SKM-1 (cell line): ENCODE measurements around the gene MTURN.
"Not testable (repeated sequence)": the region's sequence is repeated elsewhere in the genome, so short reads cannot be mapped to it uniquely, and the experiment has no call there.

Source experiments
- DNase-seq: peaks from one replicate; lab custom pipeline; 2025; ENCODE audit not compliant: unreplicated experiment; lab: John Stamatoyannopoulos, UW

The MTURN gene

GRCh38 chr7:30134611-30135300 is at the start of gene MTURN:
TSS of gene MTURN (plus strand) at chr7:30134986. CDS start at chr7:30135137, 151 bp downstream.
- peak; percentile 57 for DNase-seq

- DNase-seq = no peak
Observed at GRCh38 chr7:30086529-30086928, 48.3 kb upstream of the MTURN start.

- no peak for DNase-seq
Observed at GRCh38 chr7:30087371-30087770, 47.4 kb upstream of the MTURN start.

GRCh38 chr7:30088362-30088761 is 46.4 kb upstream of the MTURN start:
- DNase-seq = no peak

GRCh38 chr7:30090111-30090510 is 44.7 kb upstream of the MTURN start:
- DNase-seq = no peak

GRCh38 chr7:30091491-30091912 is 43.3 kb upstream of the MTURN start:
- DNase-seq = no peak

DNA sequence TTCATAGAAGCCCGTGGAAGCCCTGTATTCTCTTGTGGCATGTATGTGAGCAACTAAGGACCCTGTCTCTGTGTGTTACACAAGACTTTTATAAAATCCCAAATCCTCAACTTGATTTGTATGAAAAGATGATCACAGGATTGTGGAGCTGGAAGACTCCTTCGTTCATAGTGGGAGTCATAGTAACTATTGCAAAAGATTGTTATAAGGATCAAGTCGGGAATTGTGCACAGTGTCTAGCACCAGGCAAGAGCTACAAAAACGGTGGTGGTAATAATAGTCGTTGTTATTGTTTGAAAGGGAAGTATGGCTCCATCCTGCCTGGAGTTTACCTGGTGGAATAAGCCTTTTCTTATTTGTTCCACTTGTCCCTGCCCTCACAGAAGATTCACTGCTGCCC is 42.8 kb upstream of the MTURN start:
- no peak for DNase-seq

DNA sequence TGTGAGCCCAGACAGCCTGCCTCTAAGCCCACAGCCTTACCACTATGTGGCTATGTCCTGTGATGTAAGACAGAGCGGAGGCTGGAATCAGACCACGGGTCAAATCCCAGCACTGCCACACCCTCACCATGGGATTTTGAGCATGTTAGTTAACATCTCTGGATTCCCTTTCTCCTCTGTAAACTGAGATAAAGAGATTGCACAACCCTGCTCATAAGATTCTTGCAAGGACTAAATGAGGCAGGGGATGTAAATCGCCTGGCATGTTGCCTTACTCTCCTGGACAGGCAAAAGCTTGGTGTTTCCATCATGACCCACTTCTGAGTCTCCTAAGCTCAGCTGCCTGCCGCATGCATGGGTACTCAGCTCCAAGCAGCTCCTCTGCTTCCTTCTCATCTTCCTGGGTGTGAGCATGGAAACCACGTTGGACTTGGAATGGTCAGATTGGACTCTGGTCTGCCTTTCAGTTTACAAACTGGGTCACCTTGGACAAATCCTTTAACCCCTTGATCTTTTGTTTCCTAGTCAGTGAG is 41.3 kb upstream of the MTURN start:
- no peak for DNase-seq

DNA sequence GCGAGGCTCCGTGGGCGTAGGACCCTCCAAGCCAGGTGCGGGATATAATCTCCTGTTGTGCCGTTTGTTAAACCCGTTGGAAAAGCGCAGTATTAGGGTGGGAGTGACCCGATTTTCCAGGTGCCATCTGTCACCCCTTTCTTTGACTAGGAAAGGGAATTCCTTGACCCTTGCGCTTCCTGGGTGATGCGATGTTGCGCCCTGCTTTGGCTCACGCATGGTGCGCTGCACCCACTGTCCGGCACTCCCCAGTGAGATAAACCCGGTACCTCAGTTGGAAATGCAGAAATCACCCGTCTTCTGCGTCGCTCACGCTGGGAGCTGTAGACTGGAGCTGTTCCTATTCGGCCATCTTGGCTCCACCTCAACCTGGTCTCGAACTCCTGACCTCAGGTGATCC is 36.2 kb upstream of the MTURN start:
- not testable (repeated sequence) for DNase-seq

- DNase-seq = no peak
Observed at GRCh38 chr7:30102281-30102680, 32.5 kb upstream of the MTURN start.

GRCh38 chr7:30104157-30104556 is 30.6 kb upstream of the MTURN start:
- no peak for DNase-seq

GRCh38 chr7:30112103-30112713 is 22.6 kb upstream of the MTURN start:
- DNase-seq = no peak

GRCh38 chr7:30113144-30113543 is 21.6 kb upstream of the MTURN start:
- DNase-seq = no peak

DNA sequence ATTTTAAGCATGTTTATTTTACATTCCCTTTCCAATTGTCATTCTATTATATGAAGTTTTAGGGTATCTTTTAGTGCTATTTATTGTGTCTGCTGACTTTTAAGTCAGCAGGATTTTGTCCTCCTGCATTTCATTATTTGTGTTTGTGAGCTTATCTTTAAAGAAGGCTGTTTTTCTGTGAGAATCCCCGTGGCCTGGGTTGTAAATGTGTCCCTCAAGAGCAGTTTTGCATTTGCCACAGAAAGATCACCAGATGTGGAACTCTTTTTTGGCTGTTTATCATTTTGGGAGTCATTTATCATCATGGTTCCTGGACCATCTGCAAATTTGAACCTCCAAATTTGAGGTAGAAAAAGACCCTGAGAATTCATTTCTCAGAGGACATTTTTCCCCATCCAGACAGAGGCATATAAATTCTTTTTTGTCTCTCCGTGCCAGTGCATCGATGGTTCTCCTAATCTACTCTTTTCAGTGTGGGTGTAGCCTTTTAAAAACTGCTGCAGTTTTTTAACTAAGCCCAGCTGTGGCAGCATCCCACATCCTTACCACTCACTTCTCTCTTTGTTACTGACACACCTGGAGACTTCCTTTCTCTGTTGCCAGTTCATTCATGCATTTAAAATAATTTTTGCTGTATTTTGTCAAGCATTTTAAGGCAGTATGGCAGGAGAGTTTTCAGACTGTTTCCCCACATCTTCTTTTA is 20.1 kb upstream of the MTURN start:
- DNase-seq = no peak

DNA sequence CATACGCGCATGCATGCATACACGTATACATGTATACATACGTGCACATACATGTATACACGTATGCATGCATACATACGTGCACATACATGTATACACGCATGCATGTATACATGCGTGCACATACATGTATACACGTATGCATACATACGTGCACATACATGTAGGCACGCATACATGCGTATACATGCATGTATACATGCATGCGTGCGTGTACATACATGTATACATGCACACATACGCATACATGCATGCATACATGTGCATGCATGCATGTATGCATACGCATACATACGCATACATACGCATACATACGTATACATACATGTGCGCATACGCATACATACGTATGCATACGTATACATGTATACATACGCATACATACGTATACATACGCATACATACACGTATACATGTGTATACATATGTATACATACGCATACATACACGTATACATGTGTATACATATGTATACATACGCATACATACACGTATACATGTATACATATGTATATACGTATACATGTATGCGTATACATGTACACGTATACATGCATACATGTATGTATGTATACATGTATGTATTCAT is 19.0 kb upstream of the MTURN start:
- no peak for DNase-seq

- DNase-seq = no peak
Observed at GRCh38 chr7:30116771-30117170, 18.0 kb upstream of the MTURN start.

GRCh38 chr7:30117896-30118295 is 16.9 kb upstream of the MTURN start:
- DNase-seq = no peak

- no peak for DNase-seq
Observed at GRCh38 chr7:30119890-30120577, 14.8 kb upstream of the MTURN start.

DNA sequence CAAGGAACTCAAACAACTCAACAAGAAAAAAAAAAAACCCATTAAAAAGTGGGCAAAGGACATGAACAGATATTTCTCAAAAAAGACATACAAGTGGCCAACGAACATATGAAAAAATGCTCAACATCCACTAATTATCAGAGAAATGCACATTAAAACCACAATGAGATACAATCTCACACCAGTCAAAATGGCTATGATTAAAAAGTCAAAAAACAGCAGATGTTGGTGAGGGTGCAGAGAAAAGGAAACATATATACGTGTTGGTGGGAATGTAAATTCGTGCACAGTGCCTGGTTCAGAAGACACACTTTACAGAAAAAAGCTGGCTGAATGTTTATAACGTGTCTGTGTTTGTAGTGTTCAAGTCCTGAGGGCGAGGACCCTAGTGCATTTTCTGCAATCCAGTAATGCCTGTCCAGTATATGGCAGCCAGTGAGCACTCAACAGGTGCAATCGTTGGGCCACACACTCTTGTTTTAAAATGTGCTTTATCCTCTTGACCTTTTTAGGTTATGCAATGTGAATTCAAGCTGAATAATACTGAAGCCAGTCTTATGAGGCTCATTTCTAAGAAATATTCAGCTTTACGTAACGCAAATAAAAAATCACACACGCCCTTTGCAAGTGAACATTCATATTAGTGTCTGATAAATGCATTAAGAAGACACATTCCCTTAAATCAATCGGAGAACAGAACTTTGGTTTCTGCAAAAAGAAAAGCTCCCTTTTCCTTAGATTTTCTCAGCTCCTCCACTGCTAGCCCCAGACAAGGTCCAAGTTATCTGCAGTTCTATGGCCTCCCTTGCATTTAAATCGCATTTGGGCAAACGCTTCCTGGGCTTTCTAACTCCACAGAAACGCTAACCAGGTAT is 813 bp upstream of the MTURN start:
- DNase-seq = no peak
